K562 (cell line): ENCODE measurements around the gene KIF23. TPM values are rescaled to one million over a fixed set of nuclear protein-coding genes. Genes with fewer than 3 reads are reported as not detected.
A peak's percentile ranks its signal among the peaks of the same experiment; 100 is the strongest.

ENCODE experiments used
- CREBBP ChIP-seq: IDR thresholded peaks from one replicate; pipeline ENCODE4 v1.6.1; 2012; ENCODE audit warnings: low read depth, mild to moderate bottlenecking, control low read depth, inconsistent platforms, low read length
- ETS2 ChIP-seq: IDR thresholded peaks from 2 replicates; pipeline ENCODE4 v1.6.1; 2016; ENCODE audit warnings: borderline replicate concordance, missing genetic modification characterization, mild to moderate bottlenecking, moderate library complexity, missing compliant biosample characterization; ENCODE audit not compliant: poor library complexity, severe bottlenecking
- FOXJ2 ChIP-seq: fragments of 200-800 bp; sonication (Bioruptor generic); IDR thresholded peaks from 2 replicates; pipeline ENCODE4 v1.6.1; 2016; ENCODE audit warnings: missing genetic modification characterization, missing compliant biosample characterization
- FOXJ3 ChIP-seq: sonication (generic); formaldehyde crosslinking; IDR thresholded peaks from 2 replicates; pipeline ENCODE4 v1.4.0; 2020; ENCODE audit warnings: mild to moderate bottlenecking, missing genetic modification reagents
- HDAC1 ChIP-seq, 2 experiments: fragments of 450-650 bp; IDR thresholded peaks; 2 replicates each; pipeline ENCODE4 v1.6.1; 2016 to 2017; ENCODE audit warnings: inconsistent platforms in 1 of 2, mild to moderate bottlenecking in 1 of 2, moderate library complexity in 1 of 2
- HNRNPL ChIP-seq: fragments of 200-400 bp; formaldehyde crosslinking; IDR thresholded peaks from 2 replicates; pipeline ENCODE4 v1.6.1; 2017; ENCODE audit warnings: low read depth, mild to moderate bottlenecking, low read length
- JUND ChIP-seq, 2 experiments: IDR thresholded peaks; 2 replicates in 1 of 2; 3 replicates in 1 of 2; pipeline ENCODE4 v1.6.1; 2011; ENCODE audit warnings: borderline replicate concordance in 2 of 2, low read depth in 2 of 2, low read length in 2 of 2, improper control_type of control experiment in 1 of 2, missing biosample characterization in 1 of 2, missing genetic modification characterization in 1 of 2, missing genetic modification reagents in 1 of 2
- KLF13 ChIP-seq: fragments of 450-650 bp; IDR thresholded peaks from 2 replicates; pipeline ENCODE4 v1.6.1; 2016; ENCODE audit warnings: missing genetic modification characterization, low read depth, mild to moderate bottlenecking, missing compliant biosample characterization, moderate library complexity, borderline replicate concordance
- LARP7 ChIP-seq: fragments of 450-650 bp; IDR thresholded peaks from 2 replicates; pipeline ENCODE4 v1.6.1; 2016
- NCOA1 ChIP-seq: fragments of 450-650 bp; IDR thresholded peaks from 2 replicates; pipeline ENCODE4 v1.6.1; 2016; ENCODE audit warnings: low read depth
- POLR2AphosphoS5 ChIP-seq: IDR thresholded peaks from 2 replicates; pipeline ENCODE4 v1.6.1; 2011; ENCODE audit warnings: mild to moderate bottlenecking, low read depth, low read length, moderate library complexity; ENCODE audit not compliant: control insufficient read depth, insufficient read depth
- POLR2G ChIP-seq: fragments of 200-400 bp; formaldehyde crosslinking; IDR thresholded peaks from 2 replicates; pipeline ENCODE4 v1.6.1; 2017; ENCODE audit warnings: low read depth, mild to moderate bottlenecking, antibody characterized with exemption, low read length, moderate library complexity
- PPARD ChIP-seq: fragments of 250-450 bp; sonication (Bioruptor Pico); IDR thresholded peaks from 2 replicates; pipeline ENCODE4 v1.8.0; 2022; ENCODE audit warnings: inconsistent platforms, mild to moderate bottlenecking, moderate library complexity
- RBM25 ChIP-seq: fragments of 200-400 bp; formaldehyde crosslinking; IDR thresholded peaks from 2 replicates; pipeline ENCODE4 v1.6.1; 2018; ENCODE audit warnings: low read length, low read depth, moderate library complexity; ENCODE audit not compliant: severe bottlenecking
- SPI1 ChIP-seq: IDR thresholded peaks from 2 replicates; pipeline ENCODE4 v1.6.1; 2011; ENCODE audit warnings: low read depth, low read length, control low read depth, borderline replicate concordance
- TAF7 ChIP-seq: fragments of 450-650 bp; IDR thresholded peaks from 2 replicates; pipeline ENCODE4 v1.6.1; 2016; ENCODE audit warnings: missing genetic modification characterization, missing compliant biosample characterization
- TGIF2 ChIP-seq: sonication (generic); formaldehyde crosslinking; IDR thresholded peaks from 2 replicates; pipeline ENCODE4 v1.8.1; 2022; ENCODE audit warnings: mild to moderate bottlenecking, missing genetic modification reagents, moderate library complexity
- THRA ChIP-seq: fragments of 450-650 bp; IDR thresholded peaks from 2 replicates; pipeline ENCODE4 v1.6.1; 2017; ENCODE audit warnings: mild to moderate bottlenecking, moderate library complexity
- ZBTB1 ChIP-seq: sonication (generic); formaldehyde crosslinking; IDR thresholded peaks from 2 replicates; pipeline ENCODE4 v1.8.1; 2023; ENCODE audit warnings: missing genetic modification reagents, low read depth, mild to moderate bottlenecking, borderline replicate concordance
- ZBTB34 ChIP-seq: fragments of 250-450 bp; sonication (Bioruptor Pico); IDR thresholded peaks from 2 replicates; pipeline ENCODE4 v1.8.0; 2021; ENCODE audit warnings: mild to moderate bottlenecking, moderate library complexity
- ZFX ChIP-seq: sonication (generic); formaldehyde crosslinking; IDR thresholded peaks from 2 replicates; pipeline ENCODE4 v1.8.0; 2022; ENCODE audit warnings: mild to moderate bottlenecking, missing genetic modification reagents, moderate library complexity
- ZNF699 ChIP-seq: fragments of 250-450 bp; sonication (Bioruptor Pico); IDR thresholded peaks from 2 replicates; pipeline ENCODE4 v1.8.0; 2021; ENCODE audit warnings: mild to moderate bottlenecking, moderate library complexity; ENCODE audit not compliant: insufficient replicate concordance
- ZNF830 ChIP-seq: fragments of 250-450 bp; sonication (Bioruptor Pico); IDR thresholded peaks from 2 replicates; pipeline ENCODE4 v1.5.0; 2021; ENCODE audit warnings: mild to moderate bottlenecking
- polyA plus RNA-seq, 8 experiments: library from polyadenylated mRNA; depleted of rRNA in 4 of 8; stranded (reverse) in 5 of 8; unstranded in 3 of 8; fragments of >200 nt; fragmentation: Nextera tagmentation in 2 of 8; fragmentation: Illumina TruSeq in 1 of 8; extraction: Ambion mirVana in 2 of 8; extraction: Trizol in 1 of 8; gene quantifications; 2 replicates each; pipeline versions ENCODE4 v1.2.1 to v1.2.3, GENCODE V29; 2011 to 2014; ENCODE audit warnings: inconsistent platforms in 1 of 8, missing spikeins in 1 of 8
- total RNA-seq, 7 experiments: library from RNA; depleted of rRNA in 6 of 7; stranded (reverse); fragments of >200 nt in 6 of 7; fragmentation: Illumina TruSeq in 2 of 7; extraction: Trizol in 2 of 7; gene quantifications; 2 replicates each; pipeline versions ENCODE4 v1.2.1 to v1.2.3, GENCODE V29; 2011 to 2021; ENCODE audit warnings: low replicate concordance in 1 of 7
- TF ChIP-seq, protein P1 (sequence below): fragments of 450-650 bp; IDR thresholded peaks from 2 replicates; pipeline ENCODE4 v1.6.1; 2016; ENCODE audit warnings: borderline replicate concordance

The KIF23 gene
- total and polyA plus RNA-seq, 9 of the 15 experiments (the other 6 are each of a cell fraction or from before 2014, with no cell fraction given) = 29.4 to 58.2 (median 41.9) TPM

DNA sequence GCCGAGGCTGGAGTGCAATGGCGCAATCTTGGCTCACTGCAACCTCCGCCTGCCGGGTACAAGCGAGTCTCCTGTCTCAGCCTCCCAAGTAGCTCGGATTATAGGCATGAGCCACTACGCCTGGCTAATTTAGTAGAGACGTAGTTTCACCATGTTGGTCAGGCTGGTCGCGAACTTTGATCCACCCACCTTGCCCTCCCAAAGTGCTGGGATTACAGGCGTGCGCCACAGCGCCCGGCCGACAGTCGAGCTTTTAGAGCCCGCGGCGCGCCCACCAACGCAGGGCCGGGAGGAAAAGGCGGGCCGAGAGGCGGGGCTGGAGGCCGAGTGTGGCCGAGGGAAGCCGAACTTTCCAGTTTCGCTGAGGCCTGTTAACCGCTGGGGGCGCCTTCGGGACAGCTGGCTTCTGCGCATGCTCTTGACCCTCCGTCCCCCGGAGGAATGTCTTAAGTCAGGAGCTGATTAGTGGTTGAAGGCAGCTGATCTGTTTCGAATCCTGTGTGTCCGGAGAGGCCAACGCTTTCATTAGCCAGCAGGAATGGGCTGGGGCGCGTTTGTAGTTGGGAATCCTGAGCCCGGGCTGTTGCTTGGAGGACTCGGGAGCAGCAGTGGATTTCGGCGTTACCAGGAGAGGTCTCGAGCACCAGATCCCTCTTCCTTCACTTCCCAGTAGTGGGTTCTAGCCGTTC lies 48.5 kb downstream of the KIF23 start (continued):
- TF ChIP-seq ZFX (CRISPR knock-in tag) (peak; percentile 86), KLF13 (peak; percentile 66), HNRNPL (no peak), FOXJ3 (CRISPR knock-in tag) (no peak), SPI1 (no peak), CREBBP (no peak), POLR2G (peak; percentile 84), PPARD (CRISPR knock-in tag) (no peak), THRA (no peak), HDAC1 (IDR thresholded peaks at IDR 0.05) (peak in 1 of 2 experiments; percentile 14; a peak in 1 of 4 replicates), FOXJ2 (tag) (no peak), JUND (IDR thresholded peaks at IDR 0.05; ENCODE audit: borderline replicate concordance, low read depth, low read length) (peak; percentile 13; the same call in 1 of the 2 replicates), JUND (tag; IDR thresholded peaks at IDR 0.05; ENCODE audit: borderline replicate concordance, low read depth, low read length) (no peak; the same call in 2 of the 3 replicates), NCOA1 (no peak), POLR2AphosphoS5 (peak; percentile 84), LARP7 (0 out of 2 replicates have a peak, but pooled peaks have one; percentile 18), ETS2 (no peak), ZBTB34 (no peak), ZBTB1 (no peak), TAF7 (tag) (peak; percentile 61), ZNF830 (CRISPR knock-in tag) (no peak), RBM25 (no peak), ZNF699 (CRISPR knock-in tag) (no peak), TGIF2 (CRISPR knock-in tag) (0 out of 2 replicates have a peak, but pooled peaks have one; percentile 36)
- TF ChIP-seq, protein P1, sequence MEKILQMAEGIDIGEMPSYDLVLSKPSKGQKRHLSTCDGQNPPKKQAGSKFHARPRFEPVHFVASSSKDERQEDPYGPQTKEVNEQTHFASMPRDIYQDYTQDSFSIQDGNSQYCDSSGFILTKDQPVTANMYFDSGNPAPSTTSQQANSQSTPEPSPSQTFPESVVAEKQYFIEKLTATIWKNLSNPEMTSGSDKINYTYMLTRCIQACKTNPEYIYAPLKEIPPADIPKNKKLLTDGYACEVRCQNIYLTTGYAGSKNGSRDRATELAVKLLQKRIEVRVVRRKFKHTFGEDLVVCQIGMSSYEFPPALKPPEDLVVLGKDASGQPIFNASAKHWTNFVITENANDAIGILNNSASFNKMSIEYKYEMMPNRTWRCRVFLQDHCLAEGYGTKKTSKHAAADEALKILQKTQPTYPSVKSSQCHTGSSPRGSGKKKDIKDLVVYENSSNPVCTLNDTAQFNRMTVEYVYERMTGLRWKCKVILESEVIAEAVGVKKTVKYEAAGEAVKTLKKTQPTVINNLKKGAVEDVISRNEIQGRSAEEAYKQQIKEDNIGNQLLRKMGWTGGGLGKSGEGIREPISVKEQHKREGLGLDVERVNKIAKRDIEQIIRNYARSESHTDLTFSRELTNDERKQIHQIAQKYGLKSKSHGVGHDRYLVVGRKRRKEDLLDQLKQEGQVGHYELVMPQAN = peak; percentile 39; the same call in 1 of the 2 replicates
